ENCODE measurements around the gene CRY1. TPM values are rescaled to one million over a fixed set of nuclear protein-coding genes. Genes with fewer than 3 reads are reported as not detected.

The CRY1 gene
- polyA plus RNA-seq, 1 donor (not counting 4 experiments of a cell fraction or from before 2014, with no cell fraction given) = 10.0 TPM

GRCh38 chr12:107138990-107139389, 45.6 kb upstream of the CRY1 start:
- H3K9ac ChIP-seq (ENCODE audit: control insufficient read depth, extremely low read depth, insufficient read depth, low read length) = no peak overlapping the region
- H3K9me3 ChIP-seq (ENCODE audit: control insufficient read depth, low read depth, low read length) = no peaks in the 10 kb centered on the region
- DNase-seq (ENCODE audit: low read depth, low spot score) (no peak), FAIRE-seq (no peak)
- H2AFZ ChIP-seq (ENCODE audit: control insufficient read depth, low read length) = no peak overlapping the region
- no peak overlapping the region for H3K4me2 ChIP-seq (ENCODE audit: control insufficient read depth, extremely low read depth, insufficient read depth, low read depth, low read length)
- no peaks in the 10 kb centered on the region for H3K27me3 ChIP-seq (ENCODE audit: control insufficient read depth, extremely low read depth, insufficient read depth, low read length)
- H3K4me3 ChIP-seq (ENCODE audit: control insufficient read depth in 2 of 3, extremely low read depth in 1 of 3, insufficient read depth in 2 of 3, low read depth in 1 of 3, low read length in 3 of 3) = no peak overlapping the region
- no peaks in the 10 kb centered on the region for H3K79me2 ChIP-seq (ENCODE audit: control insufficient read depth, insufficient read depth, low read length)
- no peaks in the 10 kb centered on the region for H3K9me1 ChIP-seq (ENCODE audit: control insufficient read depth, extremely low read depth, insufficient read depth, low read length)
- H3K27ac ChIP-seq (ENCODE audit: control insufficient read depth, insufficient read depth, low read length) = no peak overlapping the region
- no peaks in the 10 kb centered on the region for H4K20me1 ChIP-seq (ENCODE audit: control insufficient read depth, extremely low read depth, insufficient read depth, low read length)
- dilution Hi-C loops (cut with MboI; ENCODE audit: extremely low pct_ligation_motif_present, low sequenced_read_pairs) = no loop called here
- no peaks in the 10 kb centered on the region for H3K36me3 ChIP-seq (ENCODE audit: control insufficient read depth in 2 of 2, extremely low read depth in 1 of 2, insufficient read depth in 2 of 2, low read length in 2 of 2)
- no peaks in the 10 kb centered on the region for H3K4me1 ChIP-seq (ENCODE audit: control insufficient read depth, extremely low read depth, insufficient read depth, low read length)
- no peak for TF ChIP-seq EZH2 (IDR thresholded peaks at IDR 0.05; ENCODE audit: low read length)
- TF ChIP-seq CTCF (optimal IDR thresholded peaks at IDR 0.05 in 1 of 3, IDR thresholded peaks at IDR 0.05 in 1 of 3, conservative IDR thresholded peaks at IDR 0.05 in 1 of 3; ENCODE audit: extremely low read depth in 1 of 3, insufficient read depth in 2 of 3, low read length in 3 of 3) = no peak

DNA sequence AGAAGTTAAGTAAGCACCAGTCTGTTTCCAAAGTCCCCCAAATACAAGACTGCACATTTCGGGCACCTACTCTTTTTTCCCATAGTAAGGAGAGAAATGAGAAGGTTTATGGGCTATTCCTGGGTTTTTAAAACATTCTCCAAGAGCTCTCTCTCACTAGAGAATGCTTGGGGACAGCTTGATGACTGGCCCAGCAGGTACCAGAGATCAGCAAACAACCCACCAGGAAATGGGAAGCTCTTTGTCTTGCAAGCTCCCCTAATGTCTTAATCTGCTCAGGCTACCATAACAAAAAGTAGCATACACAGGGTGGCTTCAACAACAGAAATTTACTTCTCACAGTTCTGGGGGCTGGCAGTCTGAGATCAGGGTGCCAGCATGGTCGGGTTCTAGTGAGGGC, 41.8 kb upstream of the CRY1 start:
- no peak for DNase-seq (ENCODE audit: low read depth, low spot score)

More for the DNA sequence above, 41.8 kb upstream of the CRY1 start:
- Histone ChIP-seq H3K4me1 (ENCODE audit: control insufficient read depth, extremely low read depth, insufficient read depth, low read length) (no peaks in the 10 kb centered on the region), H2AFZ (ENCODE audit: control insufficient read depth, low read length) (no peak overlapping the region), H3K4me2 (ENCODE audit: control insufficient read depth, extremely low read depth, insufficient read depth, low read depth, low read length) (no peak overlapping the region), H3K9me3 (ENCODE audit: control insufficient read depth, low read depth, low read length) (no peaks in the 10 kb centered on the region), H3K27ac (ENCODE audit: control insufficient read depth, insufficient read depth, low read length) (no peak overlapping the region), H3K36me3 (ENCODE audit: control insufficient read depth in 2 of 2, extremely low read depth in 1 of 2, insufficient read depth in 2 of 2, low read length in 2 of 2) (no peaks in the 10 kb centered on the region), H3K79me2 (ENCODE audit: control insufficient read depth, insufficient read depth, low read length) (no peaks in the 10 kb centered on the region), H3K4me3 (ENCODE audit: control insufficient read depth in 2 of 3, extremely low read depth in 1 of 3, insufficient read depth in 2 of 3, low read depth in 1 of 3, low read length in 3 of 3) (no peak overlapping the region), H3K27me3 (ENCODE audit: control insufficient read depth, extremely low read depth, insufficient read depth, low read length) (no peaks in the 10 kb centered on the region), H3K9me1 (ENCODE audit: control insufficient read depth, extremely low read depth, insufficient read depth, low read length) (no peaks in the 10 kb centered on the region), H4K20me1 (ENCODE audit: control insufficient read depth, extremely low read depth, insufficient read depth, low read length) (no peaks in the 10 kb centered on the region), H3K9ac (ENCODE audit: control insufficient read depth, extremely low read depth, insufficient read depth, low read length) (no peak overlapping the region)
- no peak for TF ChIP-seq CTCF (optimal IDR thresholded peaks at IDR 0.05 in 1 of 3, IDR thresholded peaks at IDR 0.05 in 1 of 3, conservative IDR thresholded peaks at IDR 0.05 in 1 of 3; ENCODE audit: extremely low read depth in 1 of 3, insufficient read depth in 2 of 3, low read length in 3 of 3)
- no peak for TF ChIP-seq EZH2 (IDR thresholded peaks at IDR 0.05; ENCODE audit: low read length)
- no peak for FAIRE-seq
- dilution Hi-C loops (cut with MboI; ENCODE audit: extremely low pct_ligation_motif_present, low sequenced_read_pairs) = no loop called here
